ENCODE data around the gene ARHGAP22. TPM values are rescaled to one million over a fixed set of nuclear protein-coding genes. Genes with fewer than 3 reads are reported as not detected.

ARHGAP22 gene
- total RNA-seq, 4 donors from 2014 or later: 3.2 to 24.0 (median 9.9) TPM

DNA sequence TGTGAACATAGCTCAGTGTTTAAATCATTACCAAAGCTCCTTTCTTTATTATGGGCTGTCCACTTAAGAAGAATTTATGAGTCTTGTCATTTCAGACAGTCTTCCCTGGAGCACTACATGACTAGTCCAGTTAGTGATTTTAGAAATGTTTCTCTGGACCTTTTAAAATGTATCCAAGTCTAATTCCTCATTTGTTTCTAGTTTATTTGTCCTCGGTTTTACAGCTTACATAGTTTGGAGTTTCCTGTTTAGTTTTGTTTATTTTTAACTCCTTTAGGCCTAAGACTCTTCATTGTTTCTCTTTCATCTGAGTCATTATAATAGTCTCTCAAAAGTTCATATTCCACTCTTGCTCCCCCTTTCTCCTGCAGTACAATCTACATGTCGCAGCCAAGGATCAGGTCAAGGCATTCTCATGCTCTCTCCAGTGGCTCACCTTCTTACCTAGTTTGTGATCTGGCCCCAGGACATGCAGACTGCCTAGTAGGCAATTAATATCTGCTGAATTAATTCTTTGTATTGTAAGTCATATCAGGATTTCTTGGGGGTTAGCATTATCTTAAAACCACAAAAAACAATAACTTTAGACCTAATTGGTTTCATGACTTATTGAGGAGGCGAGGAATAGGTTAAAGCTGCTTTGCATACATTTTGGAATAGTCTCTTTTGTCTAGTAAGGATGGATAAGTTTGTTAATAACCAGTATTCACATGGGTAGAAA lies 204.6 kb downstream of the ARHGAP22 start:
- ATAC-seq (ENCODE audit: low FRiP score) (no peak), DNase-seq (ENCODE audit: low spot score) (no peak)
- TF ChIP-seq, protein P1, sequence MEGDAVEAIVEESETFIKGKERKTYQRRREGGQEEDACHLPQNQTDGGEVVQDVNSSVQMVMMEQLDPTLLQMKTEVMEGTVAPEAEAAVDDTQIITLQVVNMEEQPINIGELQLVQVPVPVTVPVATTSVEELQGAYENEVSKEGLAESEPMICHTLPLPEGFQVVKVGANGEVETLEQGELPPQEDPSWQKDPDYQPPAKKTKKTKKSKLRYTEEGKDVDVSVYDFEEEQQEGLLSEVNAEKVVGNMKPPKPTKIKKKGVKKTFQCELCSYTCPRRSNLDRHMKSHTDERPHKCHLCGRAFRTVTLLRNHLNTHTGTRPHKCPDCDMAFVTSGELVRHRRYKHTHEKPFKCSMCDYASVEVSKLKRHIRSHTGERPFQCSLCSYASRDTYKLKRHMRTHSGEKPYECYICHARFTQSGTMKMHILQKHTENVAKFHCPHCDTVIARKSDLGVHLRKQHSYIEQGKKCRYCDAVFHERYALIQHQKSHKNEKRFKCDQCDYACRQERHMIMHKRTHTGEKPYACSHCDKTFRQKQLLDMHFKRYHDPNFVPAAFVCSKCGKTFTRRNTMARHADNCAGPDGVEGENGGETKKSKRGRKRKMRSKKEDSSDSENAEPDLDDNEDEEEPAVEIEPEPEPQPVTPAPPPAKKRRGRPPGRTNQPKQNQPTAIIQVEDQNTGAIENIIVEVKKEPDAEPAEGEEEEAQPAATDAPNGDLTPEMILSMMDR (IDR thresholded peaks at IDR 0.05): no peak

DNA sequence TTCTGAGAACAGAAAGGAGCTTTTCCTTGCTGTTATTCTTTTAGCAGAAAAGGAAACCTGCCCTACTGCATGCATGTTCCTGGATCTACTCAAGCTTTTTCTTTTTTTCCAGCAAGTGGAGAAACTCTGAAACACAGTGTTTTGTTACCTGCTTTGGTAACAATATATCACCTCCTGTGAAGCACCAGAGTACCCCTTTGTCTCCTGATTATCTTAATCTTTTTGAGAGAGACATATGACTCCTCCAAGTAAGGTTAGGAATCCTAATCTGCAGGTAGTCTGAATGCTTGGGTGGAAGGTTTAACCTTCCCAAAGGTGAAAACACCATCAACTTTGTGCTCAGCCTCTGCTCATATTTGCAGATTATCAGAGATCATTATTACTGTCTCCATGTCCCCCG lies 205.3 kb downstream of the ARHGAP22 start:
- ATAC-seq (ENCODE audit: low FRiP score): no peak
- TF ChIP-seq, protein P1 (IDR thresholded peaks at IDR 0.05): no peak
- no peak for DNase-seq (ENCODE audit: low spot score)

DNA sequence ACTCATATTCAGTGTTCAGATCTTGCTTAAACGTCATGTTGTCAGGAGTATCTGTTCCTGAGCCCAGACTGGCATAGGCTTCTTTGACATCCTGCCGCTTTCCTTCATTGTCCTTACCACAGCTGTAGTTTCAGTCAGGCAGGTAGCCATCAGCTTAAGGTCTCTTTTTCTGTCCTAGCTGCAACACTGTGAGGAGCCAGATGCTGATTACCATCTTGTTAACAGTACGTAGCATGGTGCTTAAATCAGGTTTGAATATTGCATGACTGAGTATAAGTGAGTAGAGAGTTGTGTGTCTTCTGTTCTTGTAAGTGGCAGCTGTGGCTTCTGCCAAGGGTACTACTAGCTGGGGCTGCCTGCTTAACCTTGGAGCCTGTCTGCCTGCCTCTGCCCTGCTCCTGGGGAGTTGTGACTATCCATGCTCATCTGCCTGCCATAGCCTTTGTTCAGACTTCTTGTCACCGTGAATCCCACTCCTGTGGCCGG lies 205.8 kb downstream of the ARHGAP22 start:
- ATAC-seq (ENCODE audit: low FRiP score): no peak
- DNase-seq (ENCODE audit: low spot score): no peak
- TF ChIP-seq, protein P1 (IDR thresholded peaks at IDR 0.05): no peak

DNA sequence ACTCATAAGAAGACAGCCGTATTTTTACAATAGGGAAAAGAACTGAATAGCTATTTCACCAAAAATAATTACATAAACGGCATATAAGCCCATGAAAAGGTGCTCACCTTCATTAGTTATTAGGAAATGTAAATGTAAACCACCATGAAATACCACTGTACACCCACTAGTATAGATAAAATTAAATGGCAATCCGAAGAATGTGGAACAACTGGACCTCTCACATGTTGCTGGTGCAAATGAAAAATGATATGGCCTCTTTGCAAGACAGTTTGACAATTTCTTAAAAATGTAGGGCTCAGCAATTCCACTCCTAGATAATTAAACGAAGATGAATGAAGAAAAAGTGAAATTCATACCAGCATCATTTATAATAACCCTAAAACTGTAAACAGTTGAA lies 206.6 kb downstream of the ARHGAP22 start:
- ATAC-seq (ENCODE audit: low FRiP score): no peak
- TF ChIP-seq, protein P1 (IDR thresholded peaks at IDR 0.05): no peak
- DNase-seq (ENCODE audit: low spot score): no peak

Small RNA genes within 50 kb of the gene (small RNA-seq; reads per million reads assigned to genes)
- not detected for gene AC016397.1

Other genes starting within 250 kb of the ARHGAP22 start
- 10 to 100 TPM in 2 of 4 donors, 1 to 10 TPM in 2; 6.8 to 21.4 (median 10.5) TPM for gene WDFY4, start 79.8 kb upstream of the ARHGAP22 start, total RNA-seq

Measured in omental fat pad (tissue), 4 donors.